Urinary bladder (tissue), 4 donors: ENCODE results near the gene RAC2. TPM values are rescaled to one million over a fixed set of nuclear protein-coding genes. Genes with fewer than 3 reads are reported as not detected.

ENCODE experiments used
- DNase-seq: peaks from one replicate; pipeline ENCODE4 v3.0.0-alpha.2; 2015; ENCODE audit errors: extremely low spot score
- H3K27ac ChIP-seq: one replicate; pipeline ENCODE4 v1.5.1; 2013; ENCODE audit warnings: low read depth, mild to moderate bottlenecking, moderate library complexity
- H3K36me3 ChIP-seq: one replicate; pipeline ENCODE4 v1.6.1; 2013; ENCODE audit warnings: mild to moderate bottlenecking, moderate library complexity; ENCODE audit not compliant: insufficient read depth
- H3K4me1 ChIP-seq: one replicate; pipeline ENCODE4 v1.6.1; 2013; ENCODE audit warnings: mild to moderate bottlenecking, moderate library complexity; ENCODE audit not compliant: insufficient read depth
- H3K4me3 ChIP-seq: one replicate; pipeline ENCODE4 v1.5.1; 2013; ENCODE audit warnings: low read depth, low read length
- WGBS: extraction: QIAGEN DNeasy Blood & Tissue Kit; methylation state at CpG from one replicate; pipeline ENCODE4 v1.1.7; 2013; 5-methylcytosine and 5-hydroxymethylcytosine counted together
- polyA plus RNA-seq: library from polyadenylated mRNA; stranded (reverse); fragments of 200-250 nt; gene quantifications from one replicate; pipeline ENCODE4 v1.2.3, GENCODE V29; 2013
- total RNA-seq: library from RNA; depleted of rRNA; stranded (reverse); fragments of >200 nt; gene quantifications from one replicate; pipeline ENCODE4 v1.2.3, GENCODE V29; 2014
- donor health status: healthy with polysubstance abuse.
- donor health status: healthy.

Gene RAC2
- total and polyA plus RNA-seq, 2 donors, result 3.2 to 17.4 TPM

- Histone ChIP-seq H3K4me1 (no peaks in the 10 kb centered on the region), H3K27ac (peak overlapping the region; percentile 82), H3K36me3 (no peaks in the 10 kb centered on the region), H3K4me3 (peak overlapping the region; percentile 36)
- DNase-seq, result peak; percentile 97
- WGBS, result under 1% methylated on average over 58 of the region's 58 CpGs
These were observed 44.8 kb downstream of the RAC2 start for GRCh38 chr22:37199103-37199759.

- no peaks in the 10 kb centered on the region for H3K4me1 ChIP-seq
- no peaks in the 10 kb centered on the region for H3K36me3 ChIP-seq
- peak overlapping the region; percentile 82 for H3K27ac ChIP-seq
- H3K4me3 ChIP-seq, result peak overlapping the region; percentile 36
- 4% methylated on average over 51 of the region's 51 CpGs for WGBS
- no peak for DNase-seq
These were observed 45.6 kb downstream of the RAC2 start for GRCh38 chr22:37198258-37199102.

- Histone ChIP-seq H3K4me3 (no peak overlapping the region), H3K27ac (peak overlapping the region; percentile 57), H3K36me3 (no peaks in the 10 kb centered on the region), H3K4me1 (no peaks in the 10 kb centered on the region)
- no peak for DNase-seq
- WGBS, result 34% methylated on average over 12 of the region's 12 CpGs
These were observed 46.4 kb downstream of the RAC2 start for GRCh38 chr22:37197451-37198257.

GRCh38 chr22:37196539-37197450 lies 47.3 kb downstream of the RAC2 start:
- no peaks in the 10 kb centered on the region for H3K4me1 ChIP-seq
- WGBS, result 39% methylated on average over 14 of the region's 14 CpGs

GRCh38 chr22:37195921-37196320 lies 48.1 kb downstream of the RAC2 start:
- Histone ChIP-seq H3K27ac (no peak overlapping the region), H3K4me1 (no peaks in the 10 kb centered on the region), H3K4me3 (no peak overlapping the region), H3K36me3 (no peaks in the 10 kb centered on the region)
- DNase-seq, result no peak
- 53% methylated on average over 4 of the region's 4 CpGs for WGBS

More at GRCh38 chr22:37196539-37197450, 47.3 kb downstream of the RAC2 start:
- DNase-seq, result no peak
- Histone ChIP-seq H3K27ac (peak overlapping the region; percentile 45), H3K36me3 (no peaks in the 10 kb centered on the region), H3K4me3 (no peak overlapping the region)

GRCh38 chr22:37194750-37195149 lies 49.3 kb downstream of the RAC2 start:
- Histone ChIP-seq H3K27ac (no peak overlapping the region), H3K4me1 (no peaks in the 10 kb centered on the region), H3K4me3 (no peak overlapping the region), H3K36me3 (no peaks in the 10 kb centered on the region)
- 93% methylated on average over 3 of the region's 3 CpGs for WGBS
- DNase-seq, result no peak

GRCh38 chr22:37193629-37194191 lies 50.4 kb downstream of the RAC2 start:
- Histone ChIP-seq H3K36me3 (no peaks in the 10 kb centered on the region), H3K4me1 (no peaks in the 10 kb centered on the region), H3K4me3 (no peak overlapping the region), H3K27ac (no peak overlapping the region)
- no peak for DNase-seq
- WGBS, result 42% methylated on average over 10 of the region's 10 CpGs

GRCh38 chr22:37192741-37193140 lies 51.3 kb downstream of the RAC2 start:
- H3K4me1 ChIP-seq, result peaks cover 2% of the 10 kb centered on the region

GRCh38 chr22:37192204-37192603 lies 51.9 kb downstream of the RAC2 start:
- DNase-seq, result no peak
- H3K36me3 ChIP-seq, result no peaks in the 10 kb centered on the region
- WGBS, result 77% methylated on average over 2 of the region's 2 CpGs
- no peak overlapping the region for H3K4me3 ChIP-seq
- no peak overlapping the region for H3K27ac ChIP-seq
- peaks cover 2% of the 10 kb centered on the region for H3K4me1 ChIP-seq

More at GRCh38 chr22:37192741-37193140, 51.3 kb downstream of the RAC2 start:
- no peaks in the 10 kb centered on the region for H3K36me3 ChIP-seq
- DNase-seq, result no peak
- 94% methylated on average over 1 of the region's 1 CpG for WGBS
- H3K4me3 ChIP-seq, result no peak overlapping the region
- no peak overlapping the region for H3K27ac ChIP-seq

- Histone ChIP-seq H3K36me3 (no peaks in the 10 kb centered on the region), H3K4me1 (peaks cover 2% of the 10 kb centered on the region), H3K4me3 (no peak overlapping the region), H3K27ac (no peak overlapping the region)
- no peak for DNase-seq
- WGBS, result 54% methylated on average over 4 of the region's 4 CpGs
These were observed 53.7 kb downstream of the RAC2 start for GRCh38 chr22:37190262-37190780.

GRCh38 chr22:37188901-37189466 lies 55.1 kb downstream of the RAC2 start:
- Histone ChIP-seq H3K27ac (no peak overlapping the region), H3K36me3 (no peaks in the 10 kb centered on the region), H3K4me1 (peaks cover 2% of the 10 kb centered on the region), H3K4me3 (no peak overlapping the region)
- no peak for DNase-seq
- WGBS, result 52% methylated on average over 2 of the region's 2 CpGs
